ENCODE measurements around the gene KCNJ5.

GRCh38 chr11:128878455-128878854, 12.7 kb upstream of the KCNJ5 start:
- no peak for TF ChIP-seq CTCF (IDR thresholded peaks at IDR 0.05)
- no peak for TF ChIP-seq POLR2A (IDR thresholded peaks at IDR 0.05; ENCODE audit: low read length)
- no peak for TF ChIP-seq REST (IDR thresholded peaks at IDR 0.05)

Data from A549 (cell line).